Measurements from ENCODE around the gene ZNF619.
A peak's percentile ranks its signal among the peaks of the same experiment; 100 is the strongest.

Gene ZNF619

DNA sequence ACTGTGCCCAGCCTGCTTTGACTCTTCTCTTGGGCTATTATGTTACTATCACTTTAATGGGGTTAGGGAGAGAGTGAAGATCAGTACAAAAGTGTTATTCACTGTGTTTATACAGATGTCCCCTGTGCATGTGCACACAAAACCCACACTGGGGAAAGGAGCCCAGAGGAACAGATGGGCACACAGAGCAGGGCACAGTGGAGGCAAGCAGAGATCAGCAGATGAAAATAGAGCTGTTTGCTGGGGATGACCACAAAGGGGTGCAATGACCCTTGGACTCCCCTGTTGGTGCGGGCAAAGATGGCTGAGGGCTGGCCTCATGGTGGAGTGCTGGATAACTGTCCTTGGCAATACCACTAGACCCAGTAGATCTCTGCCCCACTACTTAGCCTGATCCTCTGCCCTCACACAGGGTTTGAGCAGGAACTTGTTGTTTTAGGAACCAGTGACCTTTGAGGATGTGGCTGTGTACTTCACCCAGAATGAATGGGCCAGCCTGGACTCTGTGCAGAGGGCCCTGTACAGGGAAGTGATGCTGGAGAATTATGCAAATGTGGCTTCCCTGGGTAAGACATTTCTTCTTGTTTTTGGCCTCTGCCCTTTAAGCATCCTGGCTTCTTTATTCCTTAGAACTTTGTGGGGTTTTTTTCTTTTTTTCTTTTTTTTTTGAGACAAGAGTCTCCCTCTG, 34.3 kb downstream of the ZNF619 start:
- Histone ChIP-seq H3K4me2 (ENCODE audit: low read length) (no peak overlapping the region), H3K4me3 (ENCODE audit: low read length) (no peak overlapping the region), H3K27me3 (ENCODE audit: control insufficient read depth, insufficient read depth, low read length) (no peaks in the 10 kb centered on the region), H3K36me3 (ENCODE audit: insufficient read depth, low read length) (no peaks in the 10 kb centered on the region), H3K9me3 (replicated peaks; ENCODE audit: low read length) (no peaks in the 10 kb centered on the region), H3K9ac (ENCODE audit: low read depth, low read length) (no peak overlapping the region), H3K4me1 (ENCODE audit: control insufficient read depth, insufficient read depth, low read length) (no peaks in the 10 kb centered on the region)

DNA sequence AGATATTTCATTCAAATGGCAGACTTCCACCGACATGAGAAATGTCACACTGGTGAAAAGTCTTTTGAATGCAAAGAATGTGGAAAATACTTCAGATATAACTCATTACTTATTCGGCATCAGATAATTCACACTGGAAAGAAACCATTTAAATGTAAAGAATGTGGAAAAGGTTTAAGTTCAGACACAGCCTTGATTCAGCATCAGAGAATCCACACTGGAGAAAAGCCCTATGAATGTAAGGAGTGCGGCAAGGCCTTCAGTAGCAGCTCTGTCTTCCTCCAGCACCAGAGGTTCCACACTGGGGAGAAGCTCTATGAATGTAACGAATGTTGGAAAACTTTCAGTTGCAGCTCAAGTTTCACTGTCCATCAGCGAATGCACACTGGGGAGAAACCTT, 39.3 kb downstream of the ZNF619 start:
- no peaks in the 10 kb centered on the region for H3K9me3 ChIP-seq (replicated peaks; ENCODE audit: low read length)
- H3K36me3 ChIP-seq (ENCODE audit: insufficient read depth, low read length) = no peaks in the 10 kb centered on the region
- no peaks in the 10 kb centered on the region for H3K27me3 ChIP-seq (ENCODE audit: control insufficient read depth, insufficient read depth, low read length)
- no peaks in the 10 kb centered on the region for H3K4me1 ChIP-seq (ENCODE audit: control insufficient read depth, insufficient read depth, low read length)
- no peak overlapping the region for H3K9ac ChIP-seq (ENCODE audit: low read depth, low read length)
- no peak overlapping the region for H3K4me3 ChIP-seq (ENCODE audit: low read length)
- H3K4me2 ChIP-seq (ENCODE audit: low read length) = no peak overlapping the region

DNA sequence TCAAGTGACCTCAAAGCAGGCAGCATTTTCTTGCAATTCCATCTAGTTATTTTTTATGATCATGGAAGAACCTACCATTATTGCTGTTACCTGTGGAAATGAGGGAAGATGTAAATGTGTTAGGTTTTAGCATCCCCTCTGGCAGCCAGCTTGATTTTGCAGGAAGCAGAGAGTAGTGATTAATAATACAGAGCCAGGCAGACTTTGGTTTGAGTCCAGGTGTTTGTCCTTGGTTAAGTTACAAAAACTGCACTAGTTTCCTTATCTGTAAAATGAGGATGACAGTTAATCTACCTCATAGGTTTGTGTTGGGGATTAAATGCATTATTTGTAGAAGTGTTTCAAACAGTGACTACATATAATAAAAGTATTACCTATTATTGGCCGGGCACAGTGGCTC, 41.1 kb downstream of the ZNF619 start:
- Histone ChIP-seq H3K4me1 (ENCODE audit: control insufficient read depth, insufficient read depth, low read length) (no peaks in the 10 kb centered on the region), H3K4me2 (ENCODE audit: low read length) (no peak overlapping the region), H3K9me3 (replicated peaks; ENCODE audit: low read length) (no peaks in the 10 kb centered on the region), H3K9ac (ENCODE audit: low read depth, low read length) (no peak overlapping the region), H3K4me3 (ENCODE audit: low read length) (no peak overlapping the region), H3K36me3 (ENCODE audit: insufficient read depth, low read length) (no peaks in the 10 kb centered on the region), H3K27me3 (ENCODE audit: control insufficient read depth, insufficient read depth, low read length) (no peaks in the 10 kb centered on the region)

DNA sequence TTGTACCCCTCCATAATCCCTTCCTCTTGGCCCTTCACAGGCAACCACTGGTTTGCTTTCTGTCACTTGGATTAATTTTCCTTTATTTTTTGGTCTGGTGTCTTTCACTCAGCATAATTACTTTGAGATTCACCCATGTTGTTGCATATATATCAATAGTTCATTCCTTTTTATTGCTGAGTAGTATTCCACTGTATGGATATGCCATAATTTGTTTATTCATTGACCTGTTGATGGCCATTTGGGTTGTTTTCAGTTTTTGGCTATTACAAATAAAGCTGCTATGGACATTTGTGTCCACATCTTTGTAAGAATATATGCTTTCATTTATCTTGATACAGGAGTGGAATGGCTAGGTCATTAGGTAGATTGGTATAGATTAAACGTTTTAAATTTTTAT, 41.9 kb downstream of the ZNF619 start:
- H3K4me2 ChIP-seq (ENCODE audit: low read length) = no peak overlapping the region
- no peak overlapping the region for H3K9ac ChIP-seq (ENCODE audit: low read depth, low read length)
- no peaks in the 10 kb centered on the region for H3K4me1 ChIP-seq (ENCODE audit: control insufficient read depth, insufficient read depth, low read length)
- no peaks in the 10 kb centered on the region for H3K9me3 ChIP-seq (replicated peaks; ENCODE audit: low read length)
- H3K4me3 ChIP-seq (ENCODE audit: low read length) = no peak overlapping the region
- H3K36me3 ChIP-seq (ENCODE audit: insufficient read depth, low read length) = no peaks in the 10 kb centered on the region
- no peaks in the 10 kb centered on the region for H3K27me3 ChIP-seq (ENCODE audit: control insufficient read depth, insufficient read depth, low read length)

DNA sequence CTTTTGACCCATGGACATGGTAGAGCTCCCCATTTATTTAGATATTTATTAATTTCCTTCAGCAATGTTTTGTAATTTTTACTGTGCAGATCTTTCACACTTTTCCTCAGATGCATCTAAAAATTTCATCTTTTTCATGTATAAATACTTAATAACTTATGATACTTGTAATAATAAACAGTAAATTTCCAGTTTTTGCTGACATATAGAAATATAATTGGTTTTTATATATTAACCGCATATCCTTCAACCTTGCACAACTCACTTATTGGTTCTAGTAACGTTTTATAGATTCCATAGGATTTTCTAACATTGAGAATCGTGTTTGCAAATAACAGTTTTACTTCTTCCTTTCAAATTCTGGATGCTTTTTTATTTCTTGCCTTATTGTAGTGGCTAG, 44.3 kb downstream of the ZNF619 start:
- Histone ChIP-seq H3K36me3 (ENCODE audit: insufficient read depth, low read length) (no peaks in the 10 kb centered on the region), H3K9me3 (replicated peaks; ENCODE audit: low read length) (no peaks in the 10 kb centered on the region), H3K4me2 (ENCODE audit: low read length) (no peak overlapping the region), H3K4me3 (ENCODE audit: low read length) (no peak overlapping the region), H3K9ac (ENCODE audit: low read depth, low read length) (no peak overlapping the region), H3K27me3 (ENCODE audit: control insufficient read depth, insufficient read depth, low read length) (no peaks in the 10 kb centered on the region), H3K4me1 (ENCODE audit: control insufficient read depth, insufficient read depth, low read length) (peaks cover 10% of the 10 kb centered on the region)

DNA sequence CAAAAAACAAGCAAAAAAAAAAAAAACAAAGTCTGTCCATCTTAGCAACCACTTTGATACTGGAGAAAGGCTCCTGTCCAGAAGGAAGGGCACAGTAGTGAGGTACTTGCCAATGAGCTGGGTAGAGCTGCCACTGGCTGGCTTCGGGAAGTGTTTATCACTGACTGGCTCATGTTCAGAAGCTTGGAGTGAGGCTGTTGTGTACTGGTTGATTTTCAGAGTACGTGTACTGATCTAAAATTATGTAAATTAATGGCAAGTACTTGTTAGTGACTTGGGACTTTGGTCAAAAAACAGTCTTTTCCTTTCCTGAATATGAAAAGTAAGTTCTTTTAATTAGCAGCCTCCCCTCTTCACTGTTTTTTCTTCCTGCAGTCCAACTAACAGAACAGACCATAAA, 46.9 kb downstream of the ZNF619 start:
- Histone ChIP-seq H3K9ac (ENCODE audit: low read depth, low read length) (peak overlapping the region; percentile 97), H3K36me3 (ENCODE audit: insufficient read depth, low read length) (peaks cover 9% of the 10 kb centered on the region)

DNA sequence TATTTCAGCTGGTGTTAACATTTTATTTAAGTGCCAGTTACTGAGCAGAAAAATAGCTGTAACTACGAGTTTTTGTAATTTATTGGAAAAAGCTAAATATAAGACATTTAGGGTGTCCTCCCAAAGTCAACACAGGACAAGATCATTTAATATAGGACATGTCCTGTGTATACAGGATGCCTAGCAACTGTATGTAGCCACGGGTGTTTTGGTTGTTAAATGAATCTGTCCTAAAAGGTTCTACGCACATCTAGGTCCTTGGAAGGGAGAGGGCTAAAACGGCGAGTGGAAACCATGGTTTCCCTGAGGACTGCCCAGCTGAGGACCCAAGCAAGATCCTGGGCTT, 47.3 kb downstream of the ZNF619 start:
- Histone ChIP-seq H3K9ac (ENCODE audit: low read depth, low read length) (peak overlapping the region; percentile 97), H3K27me3 (ENCODE audit: control insufficient read depth, insufficient read depth, low read length) (no peaks in the 10 kb centered on the region), H3K4me3 (ENCODE audit: low read length) (peak overlapping the region; percentile 83), H3K36me3 (ENCODE audit: insufficient read depth, low read length) (peaks cover 11% of the 10 kb centered on the region), H3K9me3 (replicated peaks; ENCODE audit: low read length) (no peaks in the 10 kb centered on the region), H3K4me1 (ENCODE audit: control insufficient read depth, insufficient read depth, low read length) (peaks cover 10% of the 10 kb centered on the region), H3K4me2 (ENCODE audit: low read length) (peak overlapping the region; percentile 94)

More for the DNA sequence above, 46.9 kb downstream of the ZNF619 start:
- Histone ChIP-seq H3K27me3 (ENCODE audit: control insufficient read depth, insufficient read depth, low read length) (no peaks in the 10 kb centered on the region), H3K4me2 (ENCODE audit: low read length) (no peak overlapping the region), H3K9me3 (replicated peaks; ENCODE audit: low read length) (no peaks in the 10 kb centered on the region), H3K4me3 (ENCODE audit: low read length) (no peak overlapping the region), H3K4me1 (ENCODE audit: control insufficient read depth, insufficient read depth, low read length) (peaks cover 10% of the 10 kb centered on the region)

DNA sequence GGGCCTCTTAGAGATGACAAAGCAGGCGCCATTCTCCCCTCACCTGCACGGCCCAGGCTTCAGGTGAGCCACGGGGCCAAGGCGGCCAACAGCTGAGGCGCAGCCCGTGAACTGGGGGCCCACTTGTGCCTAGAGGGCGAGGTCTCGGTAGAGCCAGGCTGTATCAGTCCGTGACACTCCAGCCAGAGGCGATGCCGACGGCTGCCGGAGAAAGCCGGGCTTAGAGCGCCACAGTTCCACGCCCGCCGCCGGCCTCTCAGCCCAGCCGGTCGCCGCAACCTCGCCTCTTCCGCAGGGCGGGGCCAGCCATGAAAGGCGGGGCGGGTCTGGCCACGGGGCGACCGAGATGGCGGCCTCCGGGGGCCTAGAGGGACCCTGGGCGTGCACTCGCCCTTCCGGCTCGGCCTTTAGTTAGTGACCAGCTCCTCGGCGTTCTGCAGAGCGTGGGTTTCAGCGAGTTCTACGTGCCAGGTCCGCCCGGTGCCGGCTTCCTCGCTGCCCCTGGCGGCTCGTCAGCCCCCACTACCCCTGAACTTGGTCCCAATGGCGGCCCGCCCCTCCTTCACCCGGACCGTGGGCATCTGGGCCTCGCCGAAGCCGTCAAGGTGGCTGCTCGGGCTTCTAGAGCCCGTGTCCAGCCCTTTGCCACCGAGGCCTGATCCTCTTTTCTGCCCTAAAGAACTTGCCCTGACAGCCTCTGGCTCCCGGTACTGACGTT, 47.8 kb downstream of the ZNF619 start, which contains the start of gene ZNF621:
Gene ZNF621 (plus strand): TSS at position 393 of the 718 bp plus-strand sequence. CDS start 881 bp downstream, outside the sequence.
- Histone ChIP-seq H3K4me3 (ENCODE audit: low read length) (peak within 1 kb of the TSS; percentile 83), H3K27me3 (ENCODE audit: control insufficient read depth, insufficient read depth, low read length) (no peaks in the 10 kb centered on the region), H3K9ac (ENCODE audit: low read depth, low read length) (peak within 1 kb of the TSS; percentile 97), H3K4me2 (ENCODE audit: low read length) (peak within 1 kb of the TSS; percentile 94), H3K4me1 (ENCODE audit: control insufficient read depth, insufficient read depth, low read length) (peaks cover 10% of the 10 kb centered on the region), H3K9me3 (replicated peaks; ENCODE audit: low read length) (no peaks in the 10 kb centered on the region), H3K36me3 (ENCODE audit: insufficient read depth, low read length) (peaks cover 16% of the 10 kb centered on the region)

DNA sequence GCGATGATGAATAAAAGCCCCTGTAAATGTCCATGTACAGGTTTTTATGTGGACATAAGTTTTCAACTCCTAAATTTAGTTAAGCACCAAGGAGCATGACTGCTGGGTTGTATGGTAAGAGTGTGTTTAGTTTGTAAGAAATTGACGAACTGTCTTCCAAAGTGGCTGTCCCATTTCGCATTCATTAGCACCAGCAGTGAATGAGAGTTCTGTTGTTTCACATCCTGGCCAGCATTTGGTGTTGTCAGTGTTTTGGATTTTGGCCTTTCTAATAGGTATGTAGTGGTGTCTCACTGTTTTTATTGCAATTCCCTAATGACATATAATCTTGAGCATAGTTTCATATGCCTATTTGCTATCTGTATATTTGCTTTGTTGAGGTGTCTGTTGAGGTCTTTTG, 51.5 kb downstream of the ZNF619 start:
- no peak overlapping the region for H3K4me2 ChIP-seq (ENCODE audit: low read length)
- peaks cover 10% of the 10 kb centered on the region for H3K4me1 ChIP-seq (ENCODE audit: control insufficient read depth, insufficient read depth, low read length)
- no peak overlapping the region for H3K9ac ChIP-seq (ENCODE audit: low read depth, low read length)
- peaks cover 52% of the 10 kb centered on the region for H3K36me3 ChIP-seq (ENCODE audit: insufficient read depth, low read length)
- peaks cover 10% of the 10 kb centered on the region for H3K9me3 ChIP-seq (replicated peaks; ENCODE audit: low read length)
- H3K27me3 ChIP-seq (ENCODE audit: control insufficient read depth, insufficient read depth, low read length) = no peaks in the 10 kb centered on the region
- no peak overlapping the region for H3K4me3 ChIP-seq (ENCODE audit: low read length)

DNA sequence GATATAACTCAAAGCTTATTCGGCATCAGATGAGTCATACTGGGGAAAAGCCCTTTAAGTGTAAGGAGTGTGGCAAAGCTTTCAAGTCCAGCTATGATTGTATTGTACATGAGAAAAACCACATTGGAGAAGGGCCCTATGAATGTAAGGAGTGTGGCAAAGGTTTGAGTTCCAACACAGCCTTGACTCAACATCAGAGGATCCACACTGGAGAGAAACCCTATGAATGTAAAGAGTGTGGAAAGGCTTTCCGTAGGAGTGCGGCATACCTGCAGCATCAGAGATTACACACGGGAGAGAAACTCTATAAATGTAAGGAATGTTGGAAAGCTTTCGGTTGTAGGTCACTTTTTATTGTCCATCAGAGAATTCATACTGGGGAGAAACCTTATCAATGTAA, 55.3 kb downstream of the ZNF619 start:
- Histone ChIP-seq H3K9me3 (replicated peaks; ENCODE audit: low read length) (peaks cover 10% of the 10 kb centered on the region), H3K4me1 (ENCODE audit: control insufficient read depth, insufficient read depth, low read length) (no peaks in the 10 kb centered on the region), H3K4me2 (ENCODE audit: low read length) (no peak overlapping the region), H3K4me3 (ENCODE audit: low read length) (no peak overlapping the region), H3K36me3 (ENCODE audit: insufficient read depth, low read length) (peaks cover 80% of the 10 kb centered on the region), H3K27me3 (ENCODE audit: control insufficient read depth, insufficient read depth, low read length) (no peaks in the 10 kb centered on the region), H3K9ac (ENCODE audit: low read depth, low read length) (no peak overlapping the region)

DNA sequence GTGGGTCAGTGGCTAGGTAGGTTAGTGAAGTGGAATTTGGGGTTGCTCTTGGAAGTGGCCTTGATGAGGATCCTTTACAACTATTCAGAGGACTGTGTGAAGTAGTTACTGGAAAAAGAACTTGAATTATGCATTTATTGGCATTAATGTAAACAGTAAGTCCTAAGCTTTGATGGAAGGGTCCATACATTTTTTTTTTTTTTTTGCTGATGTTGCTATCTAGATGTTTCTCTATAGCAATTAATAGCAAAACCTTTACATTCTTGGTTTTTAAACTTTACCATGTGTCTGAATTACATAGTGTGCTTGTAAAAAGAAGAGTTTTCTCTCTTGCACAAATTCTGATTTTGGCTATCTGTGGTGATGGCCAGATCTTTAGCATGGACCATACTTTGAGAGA, 57.4 kb downstream of the ZNF619 start:
- Histone ChIP-seq H3K4me1 (ENCODE audit: control insufficient read depth, insufficient read depth, low read length) (no peaks in the 10 kb centered on the region), H3K36me3 (ENCODE audit: insufficient read depth, low read length) (peaks cover 76% of the 10 kb centered on the region), H3K9me3 (replicated peaks; ENCODE audit: low read length) (peaks cover 10% of the 10 kb centered on the region), H3K9ac (ENCODE audit: low read depth, low read length) (no peak overlapping the region), H3K27me3 (ENCODE audit: control insufficient read depth, insufficient read depth, low read length) (no peaks in the 10 kb centered on the region), H3K4me3 (ENCODE audit: low read length) (no peak overlapping the region), H3K4me2 (ENCODE audit: low read length) (no peak overlapping the region)

Data from skeletal muscle satellite cell (primary cell).